ENCODE measurements around the gene ALOX15B. TPM values are rescaled to one million over a fixed set of nuclear protein-coding genes. Genes with fewer than 3 reads are reported as not detected.
"Not testable (repeated sequence)": the region's sequence is repeated elsewhere in the genome, so short reads cannot be mapped to it uniquely, and the experiment has no call there.

Gene ALOX15B
- total and polyA plus RNA-seq, 2 donors from 2014 or later = 0.15 to 8.0 TPM

GRCh38 chr17:8020776-8021564 is 17.9 kb upstream of the ALOX15B start:
- FAIRE-seq (no peak), DNase-seq (peak in 1 of 5 donors; percentile 41)
- peaks cover 0 to 3% (median 0%) of the 10 kb centered on the region in 3 donors for H3K4me1 ChIP-seq (ENCODE audit: control insufficient read depth in 2 of 3, insufficient read depth in 2 of 3, low read depth in 1 of 3, low read length in 3 of 3)
- no peak overlapping the region for H3K9ac ChIP-seq (ENCODE audit: low read length in 3 of 3)
- intact Hi-C loops (cut with DNase I) = no loop called here
- no peaks in the 10 kb centered on the region for H3K9me3 ChIP-seq (ENCODE audit: control insufficient read depth in 2 of 3, insufficient read depth in 1 of 3, low read length in 3 of 3)
- H3K27ac ChIP-seq (ENCODE audit: low read depth in 2 of 2, low read length in 2 of 2) = no peak overlapping the region
- no peaks in the 10 kb centered on the region for H3K36me3 ChIP-seq (ENCODE audit: control insufficient read depth in 2 of 3, insufficient read depth in 3 of 3, low read length in 3 of 3)
- TF ChIP-seq CTCF (IDR thresholded peaks at IDR 0.05; ENCODE audit: borderline replicate concordance, extremely low read depth, insufficient read depth) = no peak
- H3K4me3 ChIP-seq (ENCODE audit: low read length in 3 of 3) = no peak overlapping the region
- no peaks in the 10 kb centered on the region for H3K27me3 ChIP-seq (ENCODE audit: control insufficient read depth, insufficient read depth, low read length)

GRCh38 chr17:8021565-8022359 is 17.1 kb upstream of the ALOX15B start:
- no peaks in the 10 kb centered on the region for H3K4me1 ChIP-seq (ENCODE audit: control insufficient read depth in 2 of 3, insufficient read depth in 2 of 3, low read depth in 1 of 3, low read length in 3 of 3)
- H3K27ac ChIP-seq (ENCODE audit: low read depth in 2 of 2, low read length in 2 of 2) = no peak overlapping the region
- TF ChIP-seq CTCF (IDR thresholded peaks at IDR 0.05; ENCODE audit: borderline replicate concordance, extremely low read depth, insufficient read depth) = no peak
- H3K9ac ChIP-seq (ENCODE audit: low read length in 3 of 3) = no peak overlapping the region
- intact Hi-C loops (cut with DNase I) = no loop called here
- no peak for FAIRE-seq
- H3K36me3 ChIP-seq (ENCODE audit: control insufficient read depth in 2 of 3, insufficient read depth in 3 of 3, low read length in 3 of 3) = no peaks in the 10 kb centered on the region
- no peaks in the 10 kb centered on the region for H3K9me3 ChIP-seq (ENCODE audit: control insufficient read depth in 2 of 3, insufficient read depth in 1 of 3, low read length in 3 of 3)
- H3K27me3 ChIP-seq (ENCODE audit: control insufficient read depth, insufficient read depth, low read length) = no peaks in the 10 kb centered on the region
- DNase-seq = peak in 1 of 5 donors; percentile 32
- no peak overlapping the region for H3K4me3 ChIP-seq (ENCODE audit: low read length in 3 of 3)

DNA sequence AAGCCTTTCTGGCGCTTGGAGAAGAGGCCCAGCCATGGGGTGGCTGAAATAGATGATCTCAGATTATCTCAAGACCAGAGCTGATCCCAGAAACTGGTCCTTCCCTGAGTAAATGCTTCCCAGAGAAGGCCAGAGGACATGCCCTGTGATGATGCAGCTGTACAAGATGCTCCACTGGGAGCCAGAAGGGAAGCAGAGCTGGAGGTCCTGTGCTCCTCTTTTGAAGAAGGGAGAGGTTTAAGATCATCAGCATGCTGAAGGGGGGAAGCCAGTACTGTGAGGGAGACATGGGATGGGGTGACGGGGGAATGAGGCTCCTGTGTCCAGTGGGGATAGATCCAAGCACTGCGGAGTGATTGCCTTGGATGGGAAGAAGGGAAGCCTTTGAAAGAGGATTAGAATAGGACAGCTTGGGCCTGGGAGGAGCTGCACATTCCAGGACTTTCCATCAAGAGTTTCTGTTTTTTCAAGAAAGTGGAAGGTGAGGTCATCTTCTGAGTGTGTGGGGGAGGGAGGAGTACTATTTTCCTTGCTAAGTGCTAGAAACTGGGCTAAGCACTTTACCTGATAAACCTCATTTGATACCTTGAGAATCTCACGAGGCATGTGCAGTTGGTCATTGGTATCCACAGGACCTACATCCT is 16.4 kb upstream of the ALOX15B start:
- H3K4me3 ChIP-seq (ENCODE audit: low read length in 3 of 3) = no peak overlapping the region
- no peaks in the 10 kb centered on the region for H3K36me3 ChIP-seq (ENCODE audit: control insufficient read depth in 2 of 3, insufficient read depth in 3 of 3, low read length in 3 of 3)
- H3K9me3 ChIP-seq (ENCODE audit: control insufficient read depth in 2 of 3, insufficient read depth in 1 of 3, low read length in 3 of 3) = no peaks in the 10 kb centered on the region
- no peak overlapping the region for H3K27ac ChIP-seq (ENCODE audit: low read depth in 2 of 2, low read length in 2 of 2)
- no peak overlapping the region for H3K9ac ChIP-seq (ENCODE audit: low read length in 3 of 3)
- no peak for TF ChIP-seq CTCF (IDR thresholded peaks at IDR 0.05; ENCODE audit: borderline replicate concordance, extremely low read depth, insufficient read depth)
- intact Hi-C loops (cut with DNase I) = no loop called here
- FAIRE-seq = no peak
- no peaks in the 10 kb centered on the region for H3K27me3 ChIP-seq (ENCODE audit: control insufficient read depth, insufficient read depth, low read length)
- H3K4me1 ChIP-seq (ENCODE audit: control insufficient read depth in 2 of 3, insufficient read depth in 2 of 3, low read depth in 1 of 3, low read length in 3 of 3) = no peaks in the 10 kb centered on the region
- peak in 1 of 5 donors; percentile 18 for DNase-seq

- H3K9me3 ChIP-seq (ENCODE audit: control insufficient read depth in 2 of 3, insufficient read depth in 1 of 3, low read length in 3 of 3); H3K27ac ChIP-seq (ENCODE audit: low read depth in 2 of 2, low read length in 2 of 2); FAIRE-seq; H3K9ac ChIP-seq (ENCODE audit: low read length in 3 of 3); H3K4me3 ChIP-seq (ENCODE audit: low read length in 3 of 3); H3K27me3 ChIP-seq (ENCODE audit: control insufficient read depth, insufficient read depth, low read length); intact Hi-C loops (cut with DNase I); H3K36me3 ChIP-seq (ENCODE audit: control insufficient read depth in 2 of 3, insufficient read depth in 3 of 3, low read length in 3 of 3); H3K4me1 ChIP-seq (ENCODE audit: control insufficient read depth in 2 of 3, insufficient read depth in 2 of 3, low read depth in 1 of 3, low read length in 3 of 3): not testable (repeated sequence)
- peak in 1 of 5 donors; percentile 7 for DNase-seq
Measured at GRCh38 chr17:8024161-8024560, 14.7 kb upstream of the ALOX15B start.
